Esophagus muscularis mucosa (tissue), 4 donors: ENCODE measurements around the gene APEX1. TPM values are rescaled to one million over a fixed set of nuclear protein-coding genes. Genes with fewer than 3 reads are reported as not detected.
"Not testable (repeated sequence)": the region's sequence is repeated elsewhere in the genome, so short reads cannot be mapped to it uniquely, and the experiment has no call there.

Source experiments
- DNase-seq: peaks from one replicate; pipeline ENCODE4 v3.0.0-alpha.2; 2017; ENCODE audit errors: extremely low spot score
- H3K27ac ChIP-seq, 4 donors: fragments of 200-600 bp; sonication (generic); replicated peaks in 1 of 4; 1 replicate in 3 of 4; 2 replicates in 1 of 4; pipeline ENCODE4 v1.5.1; 2016 to 2019; ENCODE audit warnings: mild to moderate bottlenecking in 1 of 4
- H3K27me3 ChIP-seq, 4 donors: fragments of 200-600 bp; sonication (generic); one replicate each; pipeline versions ENCODE4 v1.5.1 to v1.6.0; 2016 to 2019
- H3K36me3 ChIP-seq, 4 donors: fragments of 200-600 bp; sonication (generic); one replicate each; pipeline ENCODE4 v1.5.1; 2016 to 2019
- H3K4me1 ChIP-seq, 4 donors: fragments of 200-600 bp; sonication (generic); one replicate each; pipeline ENCODE4 v1.5.1; 2016 to 2019
- H3K4me3 ChIP-seq, 4 donors: fragments of 200-600 bp; sonication (generic); 1 replicate in 2 of 4; 2 replicates in 2 of 4; pipeline ENCODE4 v1.5.1; 2016 to 2019; ENCODE audit warnings: mild to moderate bottlenecking in 4 of 4, moderate library complexity in 1 of 4
- H3K9me3 ChIP-seq, 4 donors: fragments of 200-600 bp; sonication (generic); 1 replicate in 3 of 4; 2 replicates in 1 of 4; pipeline ENCODE4 v1.5.1; 2016 to 2019
- EP300 ChIP-seq: sonication (generic); formaldehyde crosslinking; IDR thresholded peaks from one replicate; pipeline ENCODE4 v1.6.1; 2017; ENCODE audit warnings: antibody characterized with exemption
- POLR2A ChIP-seq: fragments of 450-650 bp; IDR thresholded peaks from one replicate; pipeline ENCODE4 v1.6.1; 2017; ENCODE audit warnings: antibody characterized with exemption, moderate library complexity, mild to moderate bottlenecking, low read depth
- POLR2AphosphoS5 ChIP-seq, 2 donors: sonication (generic); formaldehyde crosslinking; IDR thresholded peaks; one replicate each; pipeline ENCODE4 v1.6.1; 2017; ENCODE audit warnings: antibody characterized with exemption in 2 of 2
- WGBS: methylation state at CpG from one replicate; pipeline ENCODE4 v1.1.5; 2018; 5-methylcytosine and 5-hydroxymethylcytosine counted together
- intact Hi-C: fragments of 100-400 bp; cut with DNase I; formaldehyde crosslinking; loops from one replicate; pipeline ENCODE4 v1.15.1; 2023
- total RNA-seq, 4 donors: library from RNA; depleted of rRNA; stranded (reverse); fragments of >200 nt; gene quantifications; one replicate each; pipeline versions ENCODE4 v1.1.0 to v1.2.1, GENCODE V29; 2016
- TF ChIP-seq, protein P1 (sequence below), 3 experiments: fragments of 200-600 bp in 2 of 3; fragments of 450-650 bp in 1 of 3; sonication (generic) in 2 of 3; IDR thresholded peaks; one replicate each; pipeline ENCODE4 v1.5.1; 2017 to 2019; ENCODE audit warnings: antibody characterized with exemption in 3 of 3, mild to moderate bottlenecking in 2 of 3, moderate library complexity in 1 of 3

The APEX1 gene
- total RNA-seq, 4 donors from 2014 or later: 101 to 105 (median 104) TPM

DNA sequence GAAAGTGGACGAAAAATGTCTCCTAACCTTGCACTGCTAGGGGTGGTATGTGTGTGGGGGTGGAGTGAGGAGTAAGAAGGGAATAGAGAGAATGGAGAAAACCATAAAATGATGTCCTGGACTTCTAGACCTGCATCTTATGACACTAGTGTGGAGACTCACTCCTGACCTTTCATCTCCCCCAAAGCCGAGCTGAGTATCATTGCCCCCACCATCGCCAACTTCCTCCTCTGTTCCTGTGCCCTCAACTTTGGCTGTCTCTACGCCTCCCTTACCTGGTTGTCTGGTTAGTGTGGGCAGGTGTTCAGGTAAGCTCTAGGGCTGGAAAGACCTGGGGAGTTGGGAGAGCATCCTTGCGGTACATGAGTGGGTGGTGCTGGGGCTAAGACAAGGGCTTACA is 14.6 kb upstream of the APEX1 start:
- 92% methylated on average over 5 of the region's 5 CpGs for whole genome bisulfite sequencing
- DNase-seq: no peak
- intact Hi-C loops: no loop called here

DNA sequence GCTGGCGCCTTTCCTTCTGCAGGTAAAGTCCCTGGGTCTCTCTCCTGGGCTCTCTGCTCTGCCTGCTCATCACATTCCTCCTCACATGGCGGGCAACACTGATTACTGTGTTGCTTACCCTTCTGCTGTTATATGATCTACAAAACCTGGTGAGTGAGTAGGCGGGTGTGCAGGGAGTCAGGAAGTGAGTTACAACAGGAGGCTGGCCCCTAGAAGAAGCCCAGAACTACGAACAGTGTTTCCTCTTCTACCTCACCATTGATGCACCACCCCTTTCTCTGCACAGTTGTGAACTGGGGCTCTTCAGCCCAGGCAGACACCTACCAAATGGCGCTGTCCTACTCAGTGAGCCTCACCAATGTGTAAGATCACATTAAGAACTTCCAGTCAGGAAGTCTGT is 14.1 kb upstream of the APEX1 start:
- TF ChIP-seq EP300: no peak
- TF ChIP-seq, protein P1, sequence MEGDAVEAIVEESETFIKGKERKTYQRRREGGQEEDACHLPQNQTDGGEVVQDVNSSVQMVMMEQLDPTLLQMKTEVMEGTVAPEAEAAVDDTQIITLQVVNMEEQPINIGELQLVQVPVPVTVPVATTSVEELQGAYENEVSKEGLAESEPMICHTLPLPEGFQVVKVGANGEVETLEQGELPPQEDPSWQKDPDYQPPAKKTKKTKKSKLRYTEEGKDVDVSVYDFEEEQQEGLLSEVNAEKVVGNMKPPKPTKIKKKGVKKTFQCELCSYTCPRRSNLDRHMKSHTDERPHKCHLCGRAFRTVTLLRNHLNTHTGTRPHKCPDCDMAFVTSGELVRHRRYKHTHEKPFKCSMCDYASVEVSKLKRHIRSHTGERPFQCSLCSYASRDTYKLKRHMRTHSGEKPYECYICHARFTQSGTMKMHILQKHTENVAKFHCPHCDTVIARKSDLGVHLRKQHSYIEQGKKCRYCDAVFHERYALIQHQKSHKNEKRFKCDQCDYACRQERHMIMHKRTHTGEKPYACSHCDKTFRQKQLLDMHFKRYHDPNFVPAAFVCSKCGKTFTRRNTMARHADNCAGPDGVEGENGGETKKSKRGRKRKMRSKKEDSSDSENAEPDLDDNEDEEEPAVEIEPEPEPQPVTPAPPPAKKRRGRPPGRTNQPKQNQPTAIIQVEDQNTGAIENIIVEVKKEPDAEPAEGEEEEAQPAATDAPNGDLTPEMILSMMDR (IDR thresholded peaks at IDR 0.05): no peak
- no peak for TF ChIP-seq POLR2AphosphoS5 (IDR thresholded peaks at IDR 0.05)
- TF ChIP-seq POLR2A: no peak
- Histone ChIP-seq H3K36me3 (peaks cover 3 to 13% (median 7%) of the 10 kb centered on the region in 4 donors), H3K27me3 (peaks cover 0 to 16% (median 0%) of the 10 kb centered on the region in 4 donors), H3K27ac (no peak overlapping the region), H3K4me3 (no peak overlapping the region), H3K4me1 (peaks cover 0 to 7% (median 2%) of the 10 kb centered on the region in 4 donors), H3K9me3 (no peaks in the 10 kb centered on the region)
- no peak for DNase-seq
- intact Hi-C loops: no loop called here
- WGBS: 90% methylated on average over 3 of the region's 5 CpGs

More for the DNA sequence above, 14.6 kb upstream of the APEX1 start:
- Histone ChIP-seq H3K27ac (no peak overlapping the region), H3K9me3 (no peaks in the 10 kb centered on the region), H3K27me3 (peaks cover 0 to 20% (median 0%) of the 10 kb centered on the region in 4 donors), H3K4me1 (peaks cover 0 to 11% (median 6%) of the 10 kb centered on the region in 4 donors), H3K4me3 (no peak overlapping the region), H3K36me3 (peaks cover 0 to 9% (median 2%) of the 10 kb centered on the region in 4 donors)
- no peak for TF ChIP-seq EP300
- no peak for TF ChIP-seq POLR2AphosphoS5 (IDR thresholded peaks at IDR 0.05)
- TF ChIP-seq, protein P1 (IDR thresholded peaks at IDR 0.05): no peak
- TF ChIP-seq POLR2A: no peak

DNA sequence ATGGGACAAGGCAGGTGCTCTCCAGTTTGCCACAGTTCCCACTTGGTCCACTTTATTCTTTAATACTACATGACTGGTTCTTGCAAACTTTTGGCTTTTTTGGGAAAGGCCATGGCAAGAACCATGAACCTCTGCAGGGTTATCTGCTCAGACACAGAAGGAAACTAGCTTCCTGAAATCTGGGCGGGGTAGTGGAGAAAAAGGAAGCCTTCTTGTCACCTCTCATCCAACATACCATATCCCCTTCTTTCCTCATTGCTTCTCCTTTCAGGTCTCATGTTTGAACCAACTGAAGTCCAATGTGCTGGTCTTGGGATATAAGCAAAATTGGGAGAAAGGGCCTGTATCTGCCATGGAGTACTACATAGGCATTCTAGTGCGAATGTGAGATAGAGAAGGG is 13.6 kb upstream of the APEX1 start:
- H3K4me3 ChIP-seq: no peak overlapping the region
- no peak for DNase-seq
- TF ChIP-seq POLR2A (no peak), EP300 (no peak)
- no peak overlapping the region for H3K27ac ChIP-seq
- H3K36me3 ChIP-seq: peaks cover 7 to 19% (median 12%) of the 10 kb centered on the region in 4 donors
- WGBS: 75% methylated on average over 2 of the region's 2 CpGs
- peaks cover 0 to 10% (median 0%) of the 10 kb centered on the region in 4 donors for H3K27me3 ChIP-seq
- peaks cover 0 to 3% (median 0%) of the 10 kb centered on the region in 4 donors for H3K4me1 ChIP-seq
- intact Hi-C loops: no loop called here
- no peaks in the 10 kb centered on the region for H3K9me3 ChIP-seq

DNA sequence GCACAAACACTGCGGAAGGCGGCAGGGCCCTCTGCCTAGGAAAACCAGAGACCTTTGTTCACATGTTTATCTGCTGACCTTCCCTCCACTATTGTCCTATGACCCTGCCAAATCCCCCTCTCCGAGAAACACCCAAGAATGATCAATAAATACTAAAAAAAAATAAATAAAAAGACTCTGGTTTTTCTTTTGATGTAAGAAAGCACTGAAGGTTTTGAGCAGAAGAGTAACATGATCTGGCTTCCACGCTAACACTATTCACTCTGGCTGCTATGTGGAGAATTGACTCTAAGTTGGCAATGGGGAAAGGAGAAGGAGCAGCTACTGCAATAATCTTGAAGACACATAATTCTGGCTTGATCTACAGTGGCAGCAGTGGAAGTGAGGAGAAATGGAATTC is 11.4 kb upstream of the APEX1 start:
- H3K36me3 ChIP-seq: peaks cover 27 to 41% (median 34%) of the 10 kb centered on the region in 4 donors
- H3K4me3 ChIP-seq, H3K27ac ChIP-seq, H3K4me1 ChIP-seq, DNase-seq, H3K9me3 ChIP-seq, intact Hi-C loops, H3K27me3 ChIP-seq: not testable (repeated sequence)
- WGBS: 62% methylated on average over 4 of the region's 4 CpGs

DNA sequence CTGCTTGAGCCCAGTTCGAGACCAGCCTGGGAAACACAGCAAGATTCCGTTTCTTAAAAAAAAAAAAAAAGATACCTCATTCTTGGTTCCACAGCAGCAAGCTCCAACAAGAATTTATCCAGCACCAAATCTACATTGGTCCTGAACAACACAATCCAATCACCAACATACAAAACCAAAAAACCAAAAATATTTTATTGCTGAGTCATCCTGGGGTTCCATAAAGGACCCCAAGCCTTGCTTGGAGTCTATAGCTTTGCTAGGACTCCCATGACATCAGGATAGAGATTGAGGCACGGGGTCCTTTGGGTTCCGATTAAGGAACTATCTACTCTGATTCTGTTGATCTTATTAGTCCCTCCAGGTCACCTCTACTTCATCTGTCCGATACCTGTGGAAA is 8.1 kb upstream of the APEX1 start:
- Histone ChIP-seq H3K4me1 (no peaks in the 10 kb centered on the region), H3K27me3 (no peaks in the 10 kb centered on the region), H3K27ac (no peak overlapping the region), H3K36me3 (peaks cover 52 to 74% (median 66%) of the 10 kb centered on the region in 4 donors), H3K9me3 (no peaks in the 10 kb centered on the region), H3K4me3 (no peak overlapping the region)
- TF ChIP-seq POLR2A: no peak
- no peak for TF ChIP-seq POLR2AphosphoS5 (IDR thresholded peaks at IDR 0.05)
- TF ChIP-seq EP300: no peak
- TF ChIP-seq, protein P1 (IDR thresholded peaks at IDR 0.05): no peak
- DNase-seq: no peak
- intact Hi-C loops: no loop called here
- 98% methylated on average over 5 of the region's 5 CpGs for WGBS

DNA sequence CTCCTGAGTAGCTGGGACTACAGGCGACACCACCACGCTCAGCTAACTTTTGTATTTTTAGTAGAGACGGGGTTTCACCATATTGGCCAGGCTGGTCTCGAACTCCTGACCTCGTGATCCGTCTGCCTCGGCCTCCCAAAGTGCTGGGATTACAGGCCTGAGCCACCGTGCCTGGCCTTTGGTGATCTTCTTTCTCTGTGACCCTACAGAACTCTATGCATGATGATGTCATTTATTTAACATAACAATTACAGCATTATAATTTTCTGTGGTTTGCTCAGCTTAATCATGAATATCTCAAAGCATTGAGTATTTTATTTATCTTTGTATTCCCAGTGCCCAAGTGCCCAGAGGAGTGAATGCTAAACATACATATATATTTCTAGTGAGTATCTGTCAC is 2.2 kb upstream of the APEX1 start:
- 90% methylated on average over 8 of the region's 8 CpGs for WGBS
- intact Hi-C loops: loop anchor here (5.0 kb wide), 1 partner anchor 36 kb away; no protein-coding TSS in a partner anchor
- not testable (repeated sequence) for H3K9me3 ChIP-seq, DNase-seq, H3K4me3 ChIP-seq, H3K27me3 ChIP-seq, H3K27ac ChIP-seq
- peaks cover 42 to 68% (median 62%) of the 10 kb centered on the region in 4 donors for H3K36me3 ChIP-seq
- peaks cover 24 to 36% (median 34%) of the 10 kb centered on the region in 4 donors for H3K4me1 ChIP-seq
